Esophagus squamous epithelium (tissue), 5 donors: ENCODE measurements around the gene OLFML1. TPM values are rescaled to one million over a fixed set of nuclear protein-coding genes. Genes with fewer than 3 reads are reported as not detected.

Experiments used
- DNase-seq: peaks from one replicate; lab custom pipeline; 2025; lab: John Stamatoyannopoulos, UW
- H3K27ac ChIP-seq, 4 donors: fragments of 200-600 bp; sonication (generic); one replicate each; pipeline ENCODE4 v1.5.1; 2016 to 2019; ENCODE audit warnings: mild to moderate bottlenecking in 1 of 4
- H3K27me3 ChIP-seq, 4 donors: fragments of 200-600 bp; sonication (generic); 1 replicate in 3 of 4; 2 replicates in 1 of 4; pipeline versions ENCODE4 v1.5.1 to v1.6.0; 2017 to 2021; ENCODE audit warnings: antibody characterized with exemption in 1 of 4
- H3K36me3 ChIP-seq, 3 donors: fragments of 200-600 bp; sonication (generic); one replicate each; pipeline ENCODE4 v1.5.1; 2016 to 2019
- H3K4me1 ChIP-seq, 3 donors: fragments of 200-600 bp; sonication (generic); one replicate each; pipeline ENCODE4 v1.5.1; 2017 to 2019
- H3K4me3 ChIP-seq, 4 donors: fragments of 200-600 bp; sonication (generic); 1 replicate in 3 of 4; 2 replicates in 1 of 4; pipeline ENCODE4 v1.5.1; 2016 to 2019; ENCODE audit warnings: mild to moderate bottlenecking in 2 of 4, moderate library complexity in 1 of 4
- H3K9me3 ChIP-seq, 3 donors: fragments of 200-600 bp; sonication (generic); one replicate each; pipeline ENCODE4 v1.5.1; 2016 to 2019
- POLR2A ChIP-seq, 4 donors: fragments of 450-650 bp; IDR thresholded peaks; one replicate each; pipeline ENCODE4 v1.6.1; 2017; ENCODE audit warnings: antibody characterized with exemption in 4 of 4, mild to moderate bottlenecking in 4 of 4, moderate library complexity in 3 of 4
- WGBS, 2 donors: methylation state at CpG; one replicate each; pipeline ENCODE4 v1.1.5; 2018; 5-methylcytosine and 5-hydroxymethylcytosine counted together
- intact Hi-C: fragments of 100-400 bp; cut with DNase I; formaldehyde crosslinking; loops from one replicate; pipeline ENCODE4 v1.15.0; 2022
- total RNA-seq, 4 donors: library from RNA; depleted of rRNA; stranded (reverse); fragments of >200 nt; gene quantifications; one replicate each; pipeline ENCODE4 v1.1.0, GENCODE V29; 2016
- TF ChIP-seq, protein P1 (sequence below), 6 experiments: fragments of 450-650 bp in 4 of 6; fragments of 200-600 bp in 2 of 6; sonication (generic) in 2 of 6; IDR thresholded peaks; one replicate each; pipeline ENCODE4 v1.5.1; 2016 to 2019; ENCODE audit warnings: antibody characterized with exemption in 6 of 6, mild to moderate bottlenecking in 4 of 6, moderate library complexity in 4 of 6
- donor health status: DM: yes; HTN: yes; CAD: no.

Gene OLFML1
- total RNA-seq, 4 donors from 2014 or later = 0.35 to 6.3 (median 2.4) TPM; not detected in 1

DNA sequence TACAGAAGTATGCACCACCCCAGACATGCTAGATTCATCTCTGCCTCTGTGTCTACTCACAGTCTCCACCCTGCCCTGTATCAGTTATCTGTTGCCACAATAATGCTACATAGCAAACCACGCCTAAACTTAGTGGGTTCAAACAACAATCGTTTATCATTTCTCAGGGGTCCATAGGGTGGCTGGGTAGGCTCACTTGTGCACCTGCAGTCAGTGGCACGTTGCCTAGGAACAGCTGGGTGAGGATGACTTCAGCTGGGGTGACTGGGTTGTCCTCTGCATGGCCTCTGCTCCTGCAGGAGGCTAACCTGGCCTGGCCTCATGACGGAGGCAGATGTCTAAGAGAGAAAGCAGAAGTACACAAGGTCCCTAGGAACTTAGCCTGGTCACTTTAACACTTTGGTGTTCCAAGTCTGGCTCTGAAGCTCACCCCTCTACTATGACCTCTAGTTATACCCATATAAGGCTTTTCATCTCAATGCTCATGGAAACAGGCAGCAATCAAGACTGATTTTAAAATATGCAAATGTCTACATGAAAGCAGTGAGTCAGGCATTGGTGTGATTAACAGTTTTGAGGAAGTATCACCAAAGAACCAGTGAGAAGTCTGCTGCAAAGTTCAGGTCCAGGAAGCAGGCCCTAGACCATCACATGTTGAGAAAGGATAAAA, 10.7 kb downstream of the OLFML1 start:
- intact Hi-C loops = no loop called here
- H3K9me3 ChIP-seq = no peaks in the 10 kb centered on the region
- WGBS, 2 donors = 75% methylated on average over 4 of the region's 4 CpGs
- H3K27ac ChIP-seq = peak overlapping the region in 2 of 4 donors; percentile 25 to 42
- no peak overlapping the region for H3K4me3 ChIP-seq
- no peaks in the 10 kb centered on the region for H3K36me3 ChIP-seq
- TF ChIP-seq POLR2A (IDR thresholded peaks at IDR 0.05) = no peak
- TF ChIP-seq, protein P1, sequence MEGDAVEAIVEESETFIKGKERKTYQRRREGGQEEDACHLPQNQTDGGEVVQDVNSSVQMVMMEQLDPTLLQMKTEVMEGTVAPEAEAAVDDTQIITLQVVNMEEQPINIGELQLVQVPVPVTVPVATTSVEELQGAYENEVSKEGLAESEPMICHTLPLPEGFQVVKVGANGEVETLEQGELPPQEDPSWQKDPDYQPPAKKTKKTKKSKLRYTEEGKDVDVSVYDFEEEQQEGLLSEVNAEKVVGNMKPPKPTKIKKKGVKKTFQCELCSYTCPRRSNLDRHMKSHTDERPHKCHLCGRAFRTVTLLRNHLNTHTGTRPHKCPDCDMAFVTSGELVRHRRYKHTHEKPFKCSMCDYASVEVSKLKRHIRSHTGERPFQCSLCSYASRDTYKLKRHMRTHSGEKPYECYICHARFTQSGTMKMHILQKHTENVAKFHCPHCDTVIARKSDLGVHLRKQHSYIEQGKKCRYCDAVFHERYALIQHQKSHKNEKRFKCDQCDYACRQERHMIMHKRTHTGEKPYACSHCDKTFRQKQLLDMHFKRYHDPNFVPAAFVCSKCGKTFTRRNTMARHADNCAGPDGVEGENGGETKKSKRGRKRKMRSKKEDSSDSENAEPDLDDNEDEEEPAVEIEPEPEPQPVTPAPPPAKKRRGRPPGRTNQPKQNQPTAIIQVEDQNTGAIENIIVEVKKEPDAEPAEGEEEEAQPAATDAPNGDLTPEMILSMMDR (IDR thresholded peaks at IDR 0.05) = no peak
- no peak for DNase-seq
- peaks cover 6 to 18% (median 6%) of the 10 kb centered on the region in 3 donors for H3K4me1 ChIP-seq
- H3K27me3 ChIP-seq = no peaks in the 10 kb centered on the region

DNA sequence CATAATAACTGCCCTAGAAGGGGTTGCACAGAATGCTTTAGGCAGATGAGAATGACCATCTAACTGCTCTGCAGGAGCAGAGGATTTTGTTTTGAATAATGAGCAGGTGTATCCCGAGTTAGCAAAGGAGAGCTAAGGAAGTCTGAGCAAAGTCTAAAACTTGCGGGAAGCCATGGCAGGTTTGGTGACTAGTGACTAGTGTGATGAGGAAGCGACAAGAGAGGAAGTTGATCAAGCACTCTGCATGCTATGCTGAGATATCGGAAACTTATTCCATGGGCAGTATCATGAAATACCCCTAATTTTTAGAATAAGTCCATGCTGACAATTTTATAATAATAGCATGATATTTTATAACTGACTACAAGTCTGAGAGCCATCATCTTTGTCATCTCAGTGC, 12.9 kb downstream of the OLFML1 start:
- Histone ChIP-seq H3K27me3 (no peaks in the 10 kb centered on the region), H3K36me3 (no peaks in the 10 kb centered on the region), H3K27ac (no peak overlapping the region), H3K4me1 (peaks cover 6 to 18% (median 6%) of the 10 kb centered on the region in 3 donors), H3K4me3 (no peak overlapping the region), H3K9me3 (no peaks in the 10 kb centered on the region)
- intact Hi-C loops = no loop called here
- 71 to 82% methylated on average over 4 of the region's 4 CpGs for WGBS, 2 donors
- no peak for TF ChIP-seq POLR2A (IDR thresholded peaks at IDR 0.05)
- TF ChIP-seq, protein P1 (IDR thresholded peaks at IDR 0.05) = no peak
- no peak for DNase-seq

DNA sequence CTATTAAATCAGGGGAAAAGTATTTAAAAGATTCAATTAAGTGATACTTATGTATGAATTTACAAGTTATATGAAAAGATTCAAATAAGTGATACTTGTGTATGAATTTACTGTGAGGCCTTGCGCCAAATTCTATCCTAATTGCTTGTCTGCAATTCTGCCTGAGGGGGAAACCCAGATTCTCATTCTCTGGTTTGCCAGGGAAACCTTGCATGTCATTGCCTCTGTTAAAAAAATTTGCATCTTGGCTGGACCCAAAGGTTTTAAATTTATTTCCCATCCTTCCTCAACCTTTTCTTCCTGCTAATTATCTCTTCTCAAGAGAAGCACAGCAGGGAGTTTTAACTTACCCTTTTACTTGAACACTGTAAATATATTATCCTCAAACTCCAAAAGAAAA, 13.8 kb downstream of the OLFML1 start:
- TF ChIP-seq, protein P1 (IDR thresholded peaks at IDR 0.05) = no peak
- no peak for TF ChIP-seq POLR2A (IDR thresholded peaks at IDR 0.05)
- 80 to 82% methylated on average over 1 of the region's 1 CpG for WGBS, 2 donors
- Histone ChIP-seq H3K27me3 (no peaks in the 10 kb centered on the region), H3K4me3 (no peak overlapping the region), H3K4me1 (peaks cover 6 to 10% (median 6%) of the 10 kb centered on the region in 3 donors), H3K9me3 (no peaks in the 10 kb centered on the region), H3K27ac (no peak overlapping the region), H3K36me3 (no peaks in the 10 kb centered on the region)
- intact Hi-C loops = no loop called here
- no peak for DNase-seq

DNA sequence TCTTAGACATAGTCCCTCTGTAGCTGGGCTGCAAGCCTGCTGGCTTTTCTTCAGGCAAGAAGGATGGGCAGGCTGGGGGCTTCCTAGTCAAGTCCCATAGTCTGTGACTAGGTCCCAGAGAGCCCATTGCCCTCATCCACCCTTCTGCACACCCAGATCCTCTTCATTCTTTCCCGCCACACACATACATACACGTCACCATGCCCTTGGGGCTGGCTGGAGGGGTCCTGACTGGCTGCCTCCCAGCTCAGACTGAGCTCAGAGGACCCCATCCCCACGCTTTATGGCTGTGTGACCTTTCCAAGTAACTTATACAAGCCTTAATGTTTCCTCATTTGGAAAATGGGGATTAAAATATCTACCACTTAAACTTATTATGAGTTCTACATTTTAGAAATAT, 14.9 kb downstream of the OLFML1 start:
- no peak overlapping the region for H3K4me3 ChIP-seq
- H3K27ac ChIP-seq = no peak overlapping the region
- WGBS, 2 donors = 66 to 96% methylated on average over 3 of the region's 3 CpGs
- intact Hi-C loops = no loop called here
- no peaks in the 10 kb centered on the region for H3K9me3 ChIP-seq
- no peaks in the 10 kb centered on the region for H3K36me3 ChIP-seq
- no peak for TF ChIP-seq POLR2A (IDR thresholded peaks at IDR 0.05)
- TF ChIP-seq, protein P1 (IDR thresholded peaks at IDR 0.05) = no peak
- DNase-seq = no peak
- H3K4me1 ChIP-seq = no peaks in the 10 kb centered on the region
- H3K27me3 ChIP-seq = no peaks in the 10 kb centered on the region

DNA sequence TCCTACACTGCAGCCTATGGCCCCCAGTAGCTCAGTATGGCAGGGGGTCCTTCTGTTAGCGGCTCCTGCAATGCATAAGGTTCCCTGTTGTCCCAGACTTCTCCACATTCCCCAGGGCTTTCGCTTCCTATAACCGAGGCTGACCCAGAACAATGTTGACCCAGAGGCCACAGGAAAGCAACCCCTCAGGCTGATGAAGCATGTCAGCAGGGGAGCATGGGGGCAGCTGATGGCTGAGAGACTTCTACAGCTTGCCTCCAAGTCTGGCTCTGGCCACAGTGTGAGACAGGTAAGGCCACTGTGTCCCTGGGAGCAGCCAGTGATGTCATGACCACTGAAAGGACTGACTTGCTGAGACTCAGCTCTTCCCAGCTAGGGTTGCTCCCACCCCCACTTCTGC, 15.9 kb downstream of the OLFML1 start:
- Histone ChIP-seq H3K27ac (no peak overlapping the region), H3K9me3 (no peaks in the 10 kb centered on the region), H3K4me3 (no peak overlapping the region), H3K36me3 (no peaks in the 10 kb centered on the region), H3K27me3 (no peaks in the 10 kb centered on the region), H3K4me1 (no peaks in the 10 kb centered on the region)
- intact Hi-C loops = no loop called here
- DNase-seq = no peak
- WGBS, 2 donors = no CpG with 5 or more reads among the region's 3 CpGs
- TF ChIP-seq POLR2A (IDR thresholded peaks at IDR 0.05) = no peak
